Stimulated activated CD8-positive, alpha-beta memory T cell treated with anti-CD3 and anti-CD28 coated beads, Interleukin-4, amount 100 ng/mL, for 24 hours (primary cell): ENCODE data around the gene ZNF397.
"Not testable (repeated sequence)": the region's sequence is repeated elsewhere in the genome, so short reads cannot be mapped to it uniquely, and the experiment has no call there.

Experiments
- DNase-seq: peaks from one replicate; pipeline ENCODE4 v3.0.0-alpha.2; 2020; ENCODE audit warnings: low read depth

The ZNF397 gene

DNA sequence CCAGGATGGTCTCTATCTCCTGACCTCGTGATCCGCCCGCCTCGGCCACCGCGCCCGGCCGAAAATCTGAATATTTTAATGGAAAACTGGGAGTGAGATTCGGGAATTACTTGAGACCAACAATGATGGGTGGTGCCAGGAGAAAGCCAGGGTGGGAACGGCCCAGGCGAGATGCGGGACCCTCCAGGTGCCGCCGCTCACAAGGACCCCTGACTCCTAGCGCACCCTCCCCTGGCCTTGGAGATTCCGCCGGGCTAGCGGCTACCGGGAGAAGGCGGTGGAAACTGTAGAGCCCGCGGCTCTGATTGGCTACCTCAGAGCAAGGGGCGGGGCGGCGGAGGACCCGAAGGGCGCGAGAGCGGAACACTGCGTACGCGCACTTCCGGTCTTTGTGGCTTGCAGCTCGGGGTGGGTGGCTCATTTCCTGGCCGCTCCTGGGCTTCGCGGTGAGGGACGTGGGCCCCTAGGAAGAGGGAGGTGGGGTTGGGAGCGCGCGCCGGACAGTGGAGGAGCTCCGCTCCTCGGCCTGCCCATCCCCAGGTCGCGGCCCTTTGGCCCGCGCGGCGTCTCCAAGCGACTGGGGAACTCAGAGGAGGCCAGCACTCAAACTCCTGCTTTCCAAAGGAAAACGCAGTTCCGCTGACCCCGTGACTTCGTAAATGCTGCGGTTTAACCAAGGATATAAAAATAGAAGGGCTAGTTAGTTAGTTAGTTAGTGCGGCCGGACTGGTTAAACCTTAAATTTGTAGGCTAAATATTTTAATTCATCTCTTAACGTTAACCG, at the start of gene ZNF397:
Gene ZNF397 (plus strand): TSS at position 371 of the 784 bp plus-strand sequence. CDS start 1,437 bp downstream, outside the sequence.
- DNase-seq = peak; percentile 96

DNA sequence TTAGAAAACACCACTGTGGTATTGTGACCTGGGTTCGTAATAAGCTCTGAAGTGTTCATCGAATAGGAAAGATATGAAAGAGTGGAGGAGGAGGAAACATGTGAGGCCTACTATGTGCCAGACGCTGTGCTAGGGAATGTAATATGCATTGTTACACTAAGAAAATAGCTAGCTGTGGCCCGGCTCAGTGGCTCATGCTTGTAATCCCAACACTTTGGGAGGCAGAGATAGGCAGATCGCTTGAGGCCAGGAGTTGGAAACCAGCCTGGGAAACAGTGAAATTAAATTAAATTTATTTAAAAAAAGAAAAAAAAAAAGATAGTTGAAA, 49.2 kb upstream of the ZNF397 start:
- no peak for DNase-seq

DNA sequence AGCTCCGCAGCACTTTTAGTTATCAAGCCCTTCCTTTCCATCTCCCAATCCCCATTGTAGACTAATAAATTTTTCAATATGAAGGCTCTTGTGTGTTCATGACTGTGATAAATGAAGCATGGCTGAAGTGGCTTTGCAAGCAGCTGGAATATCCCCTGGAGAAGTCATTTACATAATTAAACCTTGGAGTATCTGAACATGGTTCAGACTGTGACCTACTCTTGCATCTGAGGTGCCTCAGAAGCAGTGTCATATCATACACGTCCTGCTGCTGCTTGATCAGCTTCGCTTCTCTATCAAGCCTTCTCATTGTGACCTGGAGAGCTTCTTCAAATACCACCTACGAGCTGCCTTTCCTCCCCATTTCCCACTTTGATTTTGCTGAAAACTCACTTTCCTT, 48.4 kb upstream of the ZNF397 start:
- DNase-seq = no peak

DNA sequence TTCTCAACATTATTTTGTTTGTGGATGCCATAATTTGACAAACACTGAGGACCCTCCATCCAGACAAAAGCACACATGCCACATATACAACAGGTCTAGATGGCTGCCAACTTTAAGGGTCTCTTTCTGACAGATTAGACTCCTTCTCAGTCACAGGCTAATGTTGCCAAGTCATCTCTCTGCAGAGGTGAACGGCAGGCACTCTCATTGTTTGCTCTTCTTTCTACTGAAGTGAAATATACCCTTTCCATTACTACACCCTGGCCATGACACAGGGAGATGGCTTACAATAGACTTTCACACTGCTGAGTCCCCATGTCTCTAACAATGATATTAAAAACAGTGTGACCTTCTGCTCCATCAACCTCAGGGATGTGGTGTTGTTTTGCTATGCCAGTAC, 47.5 kb upstream of the ZNF397 start:
- DNase-seq = no peak

DNA sequence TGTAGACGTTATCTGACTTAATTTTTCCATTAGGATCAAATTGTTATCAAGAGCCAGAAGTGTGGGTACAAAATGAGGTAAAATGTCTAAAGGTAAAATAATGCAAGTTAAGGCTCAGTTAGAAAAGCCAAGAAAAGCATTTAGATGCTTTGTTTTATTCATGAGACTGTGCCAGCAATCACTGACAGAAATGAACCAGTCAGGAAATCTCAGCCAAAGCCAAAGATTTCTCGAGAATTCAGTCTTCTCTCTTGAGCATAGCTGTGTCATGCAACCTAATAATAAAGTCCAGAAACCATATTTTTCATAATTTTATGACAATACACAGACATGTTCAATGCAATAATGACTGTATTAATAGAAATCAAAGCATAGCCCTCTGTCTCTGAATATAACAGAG, 43.5 kb upstream of the ZNF397 start:
- DNase-seq = no peak

DNA sequence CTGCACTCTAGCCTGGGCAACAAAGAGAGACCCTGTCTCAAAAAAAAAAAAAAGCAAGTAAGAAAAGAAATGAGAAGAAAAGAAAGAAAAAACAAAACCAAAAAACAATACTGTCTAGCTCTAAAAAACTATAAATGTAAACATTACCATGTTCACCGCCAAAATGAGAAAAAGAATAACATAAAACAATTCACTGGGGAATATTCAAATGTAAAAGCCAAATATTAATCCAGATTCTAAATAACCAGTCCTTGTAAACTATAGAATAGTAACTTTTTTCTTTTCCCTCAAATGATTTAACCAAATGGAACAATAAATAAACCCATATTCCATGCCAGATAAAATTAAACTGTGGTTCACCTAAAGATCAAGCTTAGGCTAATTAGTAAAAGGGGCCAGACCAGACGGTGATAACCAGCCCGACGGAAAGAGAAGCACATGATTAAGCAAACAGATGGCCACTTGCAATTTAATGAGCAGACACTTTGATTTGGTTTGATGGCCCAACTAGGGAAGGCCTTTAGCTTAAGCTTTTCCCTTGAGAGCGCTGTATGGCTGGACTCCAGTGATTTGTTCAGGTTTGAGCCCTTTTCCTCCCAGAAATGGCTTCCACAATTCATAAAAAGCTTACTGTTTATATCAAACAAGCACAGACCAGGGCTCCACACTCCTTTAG, 39.4 kb upstream of the ZNF397 start:
- DNase-seq = no peak

DNA sequence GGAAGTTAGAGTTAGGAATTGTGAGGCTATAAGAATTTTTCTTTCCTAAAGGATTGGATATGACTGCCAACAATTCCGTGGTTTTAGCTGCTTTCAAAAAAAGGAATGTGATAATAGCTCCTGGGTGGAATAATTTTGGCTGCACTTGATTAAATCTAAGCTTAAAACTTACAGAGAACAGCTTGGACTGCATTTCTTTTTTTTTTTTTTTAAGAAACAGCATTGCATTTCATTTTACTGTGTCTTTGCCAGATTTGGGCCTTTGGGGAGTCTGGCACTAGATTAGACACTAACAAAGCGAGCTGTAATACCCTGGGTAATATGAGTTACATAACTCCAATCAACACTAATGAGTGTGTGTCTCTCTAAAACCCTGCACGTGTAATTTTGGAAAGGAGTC, 37.8 kb upstream of the ZNF397 start:
- no peak for DNase-seq

DNA sequence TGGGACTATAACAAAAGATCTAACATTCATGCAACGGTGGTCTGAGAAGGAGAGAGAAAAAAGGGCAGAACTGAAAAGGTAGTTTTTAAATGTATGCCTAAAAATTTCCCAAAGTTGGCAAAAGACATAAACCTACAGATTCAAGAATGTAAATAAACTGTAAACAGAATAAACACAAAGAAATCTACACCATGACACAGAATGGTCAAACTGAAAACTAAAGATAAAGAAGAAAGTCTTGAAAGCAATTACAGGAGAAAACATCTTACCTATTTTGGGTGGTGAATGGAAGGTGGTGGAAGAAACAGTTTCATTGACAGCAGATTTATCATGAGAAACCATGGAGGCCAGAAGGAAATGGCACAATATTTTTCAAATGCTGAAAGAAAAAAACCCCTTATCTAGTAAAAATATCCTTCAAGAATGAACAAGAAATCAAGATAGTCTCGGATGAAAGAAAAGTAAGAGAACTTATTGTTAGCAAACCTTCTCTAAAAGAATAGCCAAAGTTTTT, 35.6 kb upstream of the ZNF397 start:
- DNase-seq = no peak

DNA sequence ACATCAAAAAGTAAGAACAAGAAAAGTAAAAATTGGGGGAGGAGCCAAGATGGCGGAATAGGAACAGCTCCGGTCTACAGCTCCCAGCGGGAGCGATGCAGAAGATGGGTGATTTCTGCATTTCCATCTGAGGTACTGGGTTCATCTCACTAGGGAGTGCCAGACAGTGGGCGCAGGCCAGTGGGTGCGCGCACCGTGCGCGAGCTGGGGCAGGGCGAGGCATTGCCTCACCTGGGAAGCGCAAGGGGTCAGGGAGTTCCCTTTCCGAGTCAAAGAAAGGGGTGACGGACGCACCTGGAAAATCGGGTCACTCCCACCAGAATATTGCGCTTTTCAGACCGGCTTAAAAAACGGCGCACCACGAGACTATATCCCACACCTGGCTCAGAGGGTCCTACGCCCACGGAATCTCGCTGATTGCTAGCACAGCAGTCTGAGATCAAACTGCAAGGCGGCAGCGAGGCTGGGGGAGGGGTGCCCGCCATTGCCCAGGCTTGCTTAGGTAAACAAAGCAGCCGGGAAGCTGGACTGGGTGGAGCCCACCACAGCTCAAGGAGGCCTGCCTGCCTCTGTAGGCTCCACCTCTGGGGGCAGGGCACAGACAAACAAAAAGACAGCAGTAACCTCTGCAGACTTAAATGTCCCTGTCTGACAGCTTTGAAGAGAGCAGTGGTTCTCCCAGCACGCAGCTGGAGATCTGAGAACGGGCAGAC, 34.9 kb upstream of the ZNF397 start:
- not testable (repeated sequence) for DNase-seq

DNA sequence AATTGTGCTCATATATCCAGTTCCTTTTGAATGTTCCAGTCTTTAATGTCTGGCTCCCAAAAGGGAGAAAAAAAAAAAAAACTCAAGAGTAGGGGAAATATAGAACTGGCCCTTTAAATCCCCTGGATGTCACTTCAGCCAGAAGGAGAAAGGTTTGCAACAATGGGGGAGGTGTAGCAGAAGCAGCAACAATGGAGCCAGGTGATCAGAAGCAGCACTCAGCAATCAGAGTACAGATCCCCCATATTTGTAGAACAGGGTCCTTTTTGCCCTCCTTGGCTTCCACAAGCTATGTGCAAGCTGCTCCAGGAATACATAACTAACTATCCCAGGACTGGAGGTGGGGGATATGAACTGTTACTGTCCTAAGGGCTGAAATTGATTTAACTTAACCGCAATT, 25.8 kb upstream of the ZNF397 start:
- DNase-seq = no peak

DNA sequence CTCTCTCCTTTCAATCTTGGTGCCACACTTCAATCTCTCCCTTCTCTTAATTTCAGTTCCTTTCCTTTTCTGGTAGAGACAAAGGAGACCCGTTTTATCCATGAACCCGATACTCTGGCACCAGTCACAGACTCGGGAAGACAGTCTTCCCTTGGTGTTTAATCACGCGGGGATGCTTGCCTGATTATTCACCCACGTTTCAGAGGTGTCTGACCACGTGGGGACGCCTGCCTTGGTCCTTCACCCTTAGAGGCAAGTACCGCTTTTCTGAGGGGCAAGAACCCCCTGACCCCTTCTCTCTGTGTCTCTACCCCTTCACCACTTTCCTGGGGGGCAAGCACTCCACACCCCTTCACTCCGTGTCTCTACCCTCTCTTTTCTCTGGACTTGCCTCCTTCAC, 24.2 kb upstream of the ZNF397 start:
- not testable (repeated sequence) for DNase-seq

DNA sequence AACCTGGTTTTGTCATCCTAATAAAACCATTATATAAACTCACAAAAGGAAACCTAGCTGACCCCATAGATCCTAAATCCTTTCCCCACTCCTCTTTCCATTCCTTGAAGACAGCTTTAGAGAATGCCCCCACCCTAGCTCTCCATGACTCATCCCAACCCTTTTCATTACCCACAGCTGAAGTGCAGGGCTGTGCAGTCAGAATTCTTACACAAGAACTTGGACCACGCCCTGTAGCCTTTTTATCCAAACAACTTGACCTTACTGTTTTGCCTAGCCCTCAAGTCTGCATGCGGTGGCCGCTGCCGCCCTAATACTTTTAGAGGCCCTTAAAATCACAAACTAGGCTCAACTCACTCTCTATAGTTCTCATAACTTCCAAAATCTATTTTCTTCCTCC, 21.5 kb upstream of the ZNF397 start:
- not testable (repeated sequence) for DNase-seq

DNA sequence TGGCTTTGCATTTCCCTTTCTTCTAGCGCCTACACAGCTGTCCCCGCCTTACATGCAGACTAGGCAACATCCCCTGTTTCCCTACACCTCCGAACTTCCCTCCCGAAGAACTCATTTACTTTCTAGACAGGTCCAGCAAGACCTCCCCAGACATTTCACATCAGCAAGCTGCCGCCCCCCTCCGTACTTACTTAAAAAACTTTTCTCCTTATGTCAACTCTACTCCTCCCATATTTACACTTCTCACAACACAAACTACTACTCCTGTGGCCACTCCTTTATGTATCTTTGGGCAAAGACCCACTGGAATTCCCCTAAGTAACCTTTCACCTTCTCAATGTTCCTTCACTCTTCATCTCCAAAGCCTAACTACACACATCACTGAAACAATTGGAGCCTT, 20.4 kb upstream of the ZNF397 start:
- DNase-seq = no peak

DNA sequence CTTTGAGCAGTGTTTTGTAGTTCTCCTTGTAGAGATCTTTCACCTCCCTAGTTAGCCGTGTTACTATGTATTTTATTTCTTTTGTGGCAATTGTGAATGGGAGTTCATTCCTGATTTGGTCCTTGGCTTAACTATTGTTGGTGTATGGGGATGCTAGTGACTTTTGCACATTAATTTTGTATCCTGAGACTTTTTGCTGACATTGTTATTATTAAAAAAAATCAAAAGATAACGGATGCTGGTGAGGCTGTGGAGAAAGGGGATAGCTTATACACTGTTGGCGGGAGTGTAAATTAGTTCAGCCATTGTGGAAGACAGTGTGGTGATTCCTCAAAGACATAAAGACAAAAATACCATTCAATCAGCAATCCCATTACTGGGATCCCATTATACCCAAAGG, 17.0 kb upstream of the ZNF397 start:
- no peak for DNase-seq

DNA sequence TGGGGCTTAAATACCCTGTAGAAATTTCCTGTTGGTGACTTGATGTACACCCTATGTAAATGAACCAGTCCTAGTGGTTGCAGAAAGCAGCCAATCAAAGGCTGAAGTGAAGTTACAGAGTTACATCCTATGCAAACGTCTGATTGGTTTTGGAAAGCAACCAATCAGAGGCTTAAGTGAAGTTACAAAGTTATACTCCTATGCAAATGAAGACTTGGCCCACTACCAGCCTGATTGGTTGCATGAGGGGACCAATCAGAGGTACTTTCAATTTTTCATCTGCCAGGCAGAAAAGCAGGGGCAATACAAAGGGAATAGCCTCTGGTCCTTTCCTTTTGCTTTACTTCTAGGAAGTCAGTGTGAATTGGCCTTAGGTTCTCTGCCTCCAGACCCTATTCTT, 13.6 kb upstream of the ZNF397 start:
- no peak for DNase-seq

DNA sequence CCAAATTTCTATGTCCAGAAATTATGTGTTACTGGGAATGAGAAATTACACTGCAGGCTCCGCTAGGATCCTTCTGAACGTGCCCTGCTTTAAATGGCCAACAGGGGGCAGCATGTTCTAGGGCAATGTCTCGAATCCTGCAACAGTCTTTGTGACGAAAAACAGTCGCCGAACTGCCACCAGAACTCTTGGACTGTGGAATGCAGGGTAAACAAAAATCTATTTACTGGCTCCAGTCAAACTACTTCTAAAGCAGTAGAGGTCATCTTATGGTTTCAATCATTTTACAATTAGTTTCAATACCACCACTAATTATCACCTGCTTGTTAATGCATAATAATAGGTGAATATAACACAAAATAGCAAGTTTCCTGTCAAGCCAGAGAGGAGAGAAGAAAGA, 9.8 kb upstream of the ZNF397 start:
- DNase-seq = peak; percentile 54

DNA sequence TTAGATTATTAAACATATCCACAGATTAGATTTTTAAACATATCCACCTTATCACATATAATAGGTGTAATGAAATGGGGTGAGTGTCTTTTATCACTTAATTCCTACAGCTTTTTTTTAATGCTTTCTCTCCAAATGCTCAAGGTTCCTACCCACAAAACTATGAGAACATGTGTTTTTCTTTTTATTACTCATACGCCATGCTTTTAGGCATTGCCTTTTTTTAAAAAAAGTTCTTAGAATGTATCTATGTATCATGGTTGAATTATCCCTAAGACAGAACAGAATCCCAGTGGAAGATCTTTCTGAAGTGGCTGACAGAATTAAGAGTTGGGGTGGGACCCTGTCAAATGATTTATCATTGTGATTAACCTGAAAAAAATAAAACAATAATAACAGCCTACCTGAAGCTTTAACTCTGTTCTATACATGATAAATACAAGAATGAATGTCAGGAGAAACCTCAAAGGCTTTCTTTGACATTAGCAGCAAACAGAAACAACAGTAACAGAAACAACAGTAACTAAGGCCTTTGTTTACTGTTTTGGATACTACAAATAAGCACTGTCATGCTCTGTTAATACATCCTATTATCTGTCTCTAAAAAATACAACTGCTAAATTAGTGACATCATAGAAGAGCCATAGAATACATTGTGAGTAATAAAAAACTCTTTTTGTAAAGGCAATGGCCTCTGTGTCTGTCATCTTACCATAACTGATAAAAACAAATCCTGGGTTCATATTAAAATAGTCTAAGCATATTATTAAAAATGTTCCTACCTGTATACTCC, 4.1 kb upstream of the ZNF397 start:
- DNase-seq = no peak

DNA sequence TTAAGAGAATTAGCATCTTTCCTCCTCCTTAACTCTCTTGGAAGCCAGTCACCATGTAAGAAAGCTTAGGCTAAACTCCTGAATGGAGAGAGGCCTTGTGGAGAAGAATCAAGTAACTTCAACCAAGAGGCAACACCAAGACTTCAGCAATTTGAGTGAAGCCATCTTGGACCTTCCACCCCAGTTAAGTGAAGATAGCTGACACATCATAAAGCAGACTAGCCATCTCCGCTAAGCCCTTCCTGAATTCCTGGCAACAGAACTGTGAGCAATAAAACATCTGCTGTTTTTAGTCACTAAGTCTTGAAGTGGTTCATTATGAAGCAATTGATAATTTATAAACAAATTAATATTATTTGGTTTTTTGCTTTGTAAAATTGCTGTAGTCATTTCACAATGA, 1.5 kb upstream of the ZNF397 start:
- no peak for DNase-seq

DNA sequence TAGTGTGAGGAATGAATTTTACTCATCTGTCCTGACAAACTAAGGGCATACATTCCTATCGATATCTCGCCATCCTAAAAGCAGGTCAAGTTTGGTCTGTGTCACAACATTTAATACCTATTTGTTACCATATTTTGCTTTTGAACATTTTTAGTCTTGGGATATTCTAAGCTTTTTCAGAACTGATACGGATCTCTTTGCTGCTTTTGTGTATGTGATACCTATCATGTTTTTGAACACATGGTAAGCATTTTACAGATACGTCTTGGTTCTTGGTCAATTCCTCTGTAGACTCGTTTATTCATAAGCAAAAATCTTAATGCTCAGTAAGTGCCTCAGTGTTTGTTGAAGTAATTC, 592 bp downstream of the ZNF397 start:
- no peak for DNase-seq

DNA sequence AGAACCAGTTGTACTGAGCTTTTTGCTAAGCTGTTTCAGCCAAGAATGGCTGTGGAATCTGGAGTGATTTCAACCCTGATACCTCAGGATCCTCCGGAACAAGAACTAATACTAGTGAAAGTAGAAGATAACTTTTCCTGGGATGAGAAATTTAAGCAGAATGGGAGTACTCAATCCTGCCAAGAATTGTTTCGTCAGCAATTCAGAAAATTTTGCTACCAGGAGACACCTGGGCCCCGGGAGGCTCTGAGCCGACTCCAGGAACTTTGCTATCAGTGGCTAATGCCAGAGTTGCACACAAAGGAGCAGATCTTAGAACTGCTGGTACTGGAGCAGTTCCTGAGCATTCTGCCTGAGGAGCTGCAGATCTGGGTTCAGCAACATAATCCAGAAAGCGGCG, 1.6 kb downstream of the ZNF397 start:
- no peak for DNase-seq

DNA sequence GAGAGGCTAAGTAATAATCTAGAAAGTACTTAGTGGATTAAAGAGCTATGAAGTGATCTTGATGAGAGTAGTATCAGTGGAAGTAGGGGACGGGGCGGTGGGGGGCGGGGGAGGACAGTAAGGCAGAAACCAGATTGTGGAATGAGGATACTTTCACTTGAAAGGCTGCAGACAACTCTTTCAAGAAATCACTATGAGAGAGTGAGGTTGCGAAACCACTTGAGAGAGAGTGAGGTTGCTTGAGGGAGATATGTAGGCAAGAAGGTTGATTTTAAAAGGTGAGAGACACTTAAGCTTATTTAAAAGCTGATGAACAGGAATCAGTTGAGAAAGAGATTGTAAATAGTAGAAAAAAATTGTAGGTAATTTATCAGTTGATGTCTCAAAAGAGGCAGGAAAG, 3.8 kb downstream of the ZNF397 start:
- DNase-seq = no peak

DNA sequence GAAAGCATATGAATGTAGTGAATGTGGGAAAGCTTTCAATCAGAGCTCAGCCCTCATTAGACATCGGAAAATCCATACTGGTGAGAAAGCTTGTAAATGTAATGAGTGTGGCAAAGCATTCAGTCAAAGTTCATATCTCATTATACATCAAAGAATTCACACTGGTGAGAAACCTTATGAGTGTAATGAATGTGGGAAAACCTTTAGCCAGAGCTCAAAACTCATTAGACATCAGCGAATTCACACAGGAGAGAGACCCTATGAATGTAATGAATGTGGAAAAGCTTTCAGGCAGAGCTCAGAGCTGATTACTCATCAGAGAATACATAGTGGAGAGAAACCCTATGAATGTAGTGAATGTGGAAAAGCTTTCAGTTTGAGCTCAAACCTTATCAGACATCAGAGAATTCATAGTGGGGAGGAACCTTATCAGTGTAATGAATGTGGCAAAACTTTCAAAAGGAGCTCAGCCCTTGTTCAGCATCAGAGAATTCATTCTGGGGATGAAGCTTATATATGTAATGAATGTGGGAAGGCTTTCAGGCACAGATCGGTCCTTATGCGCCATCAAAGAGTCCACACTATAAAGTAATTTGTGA, 5.0 kb downstream of the ZNF397 start:
- no peak for DNase-seq
